Measurements from ENCODE around the gene FGF11. TPM values are rescaled to one million over a fixed set of nuclear protein-coding genes. Genes with fewer than 3 reads are reported as not detected.

Gene FGF11
- total and polyA plus RNA-seq, 2 of the 4 experiments (the other 2 are of a cell fraction), result 0.18 to 1.1 TPM

- H2BK120ac ChIP-seq (ENCODE audit: low read depth, low read length), result no peak overlapping the region
- ATAC-seq (ENCODE audit: low read depth), result no peak
- no peak overlapping the region for H3K4me2 ChIP-seq (ENCODE audit: low read depth, low read length)
- H3K14ac ChIP-seq (replicated peaks; ENCODE audit: low read depth, low read length), result no peak overlapping the region
- H4K5ac ChIP-seq (ENCODE audit: low read depth, low read length), result no peak overlapping the region
- H3K27ac ChIP-seq (ENCODE audit: insufficient read depth, low read length), result no peak overlapping the region
- 92% methylated on average over 18 of the region's 25 CpGs; no CpG with 5 or more reads in 1 of the 2 experiments for WGBS, 2 experiments (ENCODE audit: extremely low coverage in 2 of 2, insufficient read length in 1 of 2)
- H2AK5ac ChIP-seq (ENCODE audit: low read depth, low read length), result no peak overlapping the region
- intact Hi-C loops (cut with micrococcal nuclease), result no loop called here
- no peak overlapping the region for H2BK5ac ChIP-seq (ENCODE audit: low read depth, low read length, poor library complexity, severe bottlenecking)
- H3K23ac ChIP-seq (ENCODE audit: low read depth, low read length), result no peak overlapping the region
- peaks cover 0 to 23% of the 10 kb centered on the region in 2 experiments; a peak in 3 of 4 replicates for H3K79me1 ChIP-seq (ENCODE audit: low read depth in 1 of 2, low read length in 2 of 2)
- no peak overlapping the region for H3K4ac ChIP-seq (ENCODE audit: low read depth, low read length)
- H3K56ac ChIP-seq (ENCODE audit: extremely low read depth, insufficient read depth, low read length), result no peak overlapping the region
- H2BK15ac ChIP-seq (ENCODE audit: low read depth, low read length), result no peak overlapping the region
- no peak overlapping the region for H3K18ac ChIP-seq (ENCODE audit: low read depth, low read length)
- H4K91ac ChIP-seq (ENCODE audit: insufficient read depth, low read depth, low read length), result no peak overlapping the region
- no TSS peak for BruUV-seq (replicated peaks)
- H3K4me1 ChIP-seq (ENCODE audit: control insufficient read depth, insufficient read depth, low read length), result peaks cover 8% of the 10 kb centered on the region
- H3K4me3 ChIP-seq (ENCODE audit: insufficient read depth, low read depth, low read length), result no peak overlapping the region
- H2AFZ ChIP-seq (replicated peaks; ENCODE audit: low read length, poor library complexity), result peak overlapping the region; percentile 21
- H4K8ac ChIP-seq (ENCODE audit: low read depth in 2 of 2, low read length in 2 of 2), result no peak overlapping the region
- CTCF ChIA-PET, result no interaction called here
- no peaks in the 10 kb centered on the region for H3K9me3 ChIP-seq (ENCODE audit: control insufficient read depth, insufficient read depth, low read length)
- POLR2A ChIA-PET (ENCODE audit: unreplicated experiment), result no interaction called here
- peak overlapping the region; percentile 24 for H2AK9ac ChIP-seq (replicated peaks; ENCODE audit: low read depth, low read length, poor library complexity)
- peaks cover 11% of the 10 kb centered on the region for H4K20me1 ChIP-seq (ENCODE audit: insufficient read depth, low read length)
- in situ Hi-C loops (cut with MboI; ENCODE audit: low sequenced_read_pairs), result no loop called here
- dilution Hi-C loops (cut with HindIII; ENCODE audit: low sequenced_read_pairs, unreplicated experiment), result no loop called here
- H3K27me3 ChIP-seq (ENCODE audit: control insufficient read depth, insufficient read depth, low read length), result no peaks in the 10 kb centered on the region
- no peak overlapping the region for H2BK20ac ChIP-seq (ENCODE audit: low read depth, low read length)
- H3K36me3 ChIP-seq (ENCODE audit: control insufficient read depth, insufficient read depth, low read length), result peaks cover 40% of the 10 kb centered on the region
- no peak for DNase-seq
- H3K9me1 ChIP-seq (ENCODE audit: insufficient read depth, low read length), result peaks cover 7% of the 10 kb centered on the region; the same call in 1 of the 2 replicates
- H3K9ac ChIP-seq (ENCODE audit: low read depth, low read length), result no peak overlapping the region
- no peak for TF ChIP-seq MAZ (IDR thresholded peaks at IDR 0.05; ENCODE audit: borderline replicate concordance, low read depth, low read length)
- TF ChIP-seq MAFK (IDR thresholded peaks at IDR 0.05; ENCODE audit: low read depth, low read length), result no peak
- TF ChIP-seq CHD1 (IDR thresholded peaks at IDR 0.05; ENCODE audit: low read depth, low read length), result no peak
- no peak for TF ChIP-seq NFE2L2 (IDR thresholded peaks at IDR 0.05; ENCODE audit: low read depth, low read length)
- no peak for TF ChIP-seq RCOR1 (IDR thresholded peaks at IDR 0.05; ENCODE audit: insufficient replicate concordance, low read length)
- no peak for TF ChIP-seq ELK1 (IDR thresholded peaks at IDR 0.05; ENCODE audit: borderline replicate concordance, low read depth, low read length)
- TF ChIP-seq SMC3 (IDR thresholded peaks at IDR 0.05; ENCODE audit: low read depth, low read length), result no peak
- no peak for TF ChIP-seq CTCF (conservative IDR thresholded peaks at IDR 0.05; ENCODE audit: low read depth, low read length)
- no peak for TF ChIP-seq MXI1 (IDR thresholded peaks at IDR 0.05; ENCODE audit: borderline replicate concordance, low read depth, low read length)
- TF ChIP-seq BHLHE40 (IDR thresholded peaks at IDR 0.05; ENCODE audit: low read depth, low read length), result no peak
- TF ChIP-seq USF2 (IDR thresholded peaks at IDR 0.05; ENCODE audit: low read depth, low read length), result no peak
- no peak for TF ChIP-seq FOS (IDR thresholded peaks at IDR 0.05; ENCODE audit: low read depth, low read length)
- TF ChIP-seq CEBPB (IDR thresholded peaks at IDR 0.05; ENCODE audit: low read depth, low read length), result no peak
- TF ChIP-seq POLR2A (IDR thresholded peaks at IDR 0.05; ENCODE audit: low read depth, low read length), result no peak
- no peak for TF ChIP-seq RFX5 (IDR thresholded peaks at IDR 0.05; ENCODE audit: low read depth, low read length)
Measured at GRCh38 chr17:7410634-7411426, 28.5 kb upstream of the FGF11 start.
